Activated CD8-positive, alpha-beta T cell treated with anti-CD3 and anti-CD28 coated beads, Interleukin-2, amount 10 ng/mL, durations not matched to agents 7 days and 5 days (primary cell): ENCODE measurements around the gene PMPCB. TPM values are rescaled to one million over a fixed set of nuclear protein-coding genes. Genes with fewer than 3 reads are reported as not detected.
"Not testable (repeated sequence)": the region's sequence is repeated elsewhere in the genome, so short reads cannot be mapped to it uniquely, and the experiment has no call there.

ENCODE experiments used
- ATAC-seq: fragments of 150-1000 bp; cut with Tn5 transposase; one replicate; pipeline ENCODE4 v1.10.0; 2021; ENCODE audit warnings: moderate library complexity
- CTCF ChIA-PET: fragments of 350-600 bp; sonication (Branson Sonifier 250); formaldehyde crosslinking; loops from one replicate; lab custom pipeline; 2021; ENCODE audit warnings: antibody characterized with exemption; lab: Charles Lee
- POLR2A ChIA-PET: fragments of 350-600 bp; sonication (Branson Sonifier 250); formaldehyde crosslinking; loops from one replicate; lab custom pipeline; 2021; ENCODE audit warnings: antibody characterized with exemption; lab: Charles Lee
- DNase-seq: peaks from one replicate; pipeline ENCODE4 v3.0.0-alpha.2; 2020
- H3K27ac Mint-ChIP-seq: one replicate; pipeline ENCODE4 v1.8.0; 2021; ENCODE audit warnings: mild to moderate bottlenecking, mixed read lengths
- H3K27me3 Mint-ChIP-seq: one replicate; pipeline ENCODE4 v1.8.0; 2021; ENCODE audit warnings: low read depth, mixed read lengths
- H3K36me3 Mint-ChIP-seq: one replicate; pipeline ENCODE4 v1.8.0; 2021; ENCODE audit warnings: low read depth, mixed read lengths
- H3K4me1 Mint-ChIP-seq: one replicate; pipeline ENCODE4 v1.8.0; 2021; ENCODE audit warnings: low read depth, mixed read lengths
- H3K4me3 Mint-ChIP-seq: one replicate; pipeline ENCODE4 v1.8.0; 2021; ENCODE audit warnings: mild to moderate bottlenecking, mixed read lengths
- H3K9me3 Mint-ChIP-seq: one replicate; pipeline ENCODE4 v1.8.0; 2022; ENCODE audit warnings: mixed read lengths; ENCODE audit not compliant: insufficient read depth
- total RNA-seq, 2 experiments: library from RNA; stranded (reverse); gene quantifications; one replicate each; pipeline ENCODE4 v1.2.3, GENCODE V29; 2021

Gene PMPCB
- 10 to 100 TPM; 58.3 to 59.2 TPM for total RNA-seq

GRCh38 chr7:103296901-103297836 is at the start of gene PMPCB:
PMPCB (plus strand) TSS chr7:103297435; CDS start chr7:103297460, 25 bp downstream.
- H3K27me3 Mint-ChIP-seq, result peaks cover 13% of the 10 kb centered on the region
- peaks cover 26% of the 10 kb centered on the region for H3K4me1 Mint-ChIP-seq
- H3K27ac Mint-ChIP-seq, result peak within 1 kb of the TSS; percentile 85
- ChIA-PET CTCF (interaction anchor here (1.0 to 1.8 kb wide), 8 partner anchors 10 to 222 kb away, joined by 3 to 8 read pairs (median 4); partner anchors contain the start of genes ARMC10 and FBXL13), POLR2A (interaction anchor here (1.5 kb wide), 1 partner anchor 47 kb away, joined by 4 read pairs; the partner anchor contains the start of gene DNAJC2)
- H3K4me3 Mint-ChIP-seq, result peak within 1 kb of the TSS; percentile 79
- DNase-seq (peak; percentile 98), ATAC-seq (peak; percentile 98)
- H3K36me3 Mint-ChIP-seq, result peaks cover 20% of the 10 kb centered on the region
- H3K9me3 Mint-ChIP-seq, result no peaks in the 10 kb centered on the region

GRCh38 chr7:103253699-103254506 is 43.3 kb upstream of the PMPCB start:
- H3K4me1 Mint-ChIP-seq, CTCF ChIA-PET, POLR2A ChIA-PET: not testable (repeated sequence)

GRCh38 chr7:103264054-103264453 is 33.2 kb upstream of the PMPCB start:
- H3K4me3 Mint-ChIP-seq, H3K4me1 Mint-ChIP-seq, DNase-seq, POLR2A ChIA-PET, H3K27me3 Mint-ChIP-seq, H3K27ac Mint-ChIP-seq, H3K9me3 Mint-ChIP-seq, ATAC-seq, H3K36me3 Mint-ChIP-seq, CTCF ChIA-PET: not testable (repeated sequence)

More at GRCh38 chr7:103253699-103254506, 43.3 kb upstream of the PMPCB start:
- H3K4me3 Mint-ChIP-seq, H3K27ac Mint-ChIP-seq, DNase-seq, ATAC-seq, H3K9me3 Mint-ChIP-seq, H3K27me3 Mint-ChIP-seq, H3K36me3 Mint-ChIP-seq: not testable (repeated sequence)

- POLR2A ChIA-PET, DNase-seq, H3K4me3 Mint-ChIP-seq, H3K4me1 Mint-ChIP-seq, H3K27me3 Mint-ChIP-seq, ATAC-seq, H3K36me3 Mint-ChIP-seq, H3K27ac Mint-ChIP-seq, CTCF ChIA-PET, H3K9me3 Mint-ChIP-seq: not testable (repeated sequence)
Measured at GRCh38 chr7:103266229-103266628, 31.0 kb upstream of the PMPCB start.

DNA sequence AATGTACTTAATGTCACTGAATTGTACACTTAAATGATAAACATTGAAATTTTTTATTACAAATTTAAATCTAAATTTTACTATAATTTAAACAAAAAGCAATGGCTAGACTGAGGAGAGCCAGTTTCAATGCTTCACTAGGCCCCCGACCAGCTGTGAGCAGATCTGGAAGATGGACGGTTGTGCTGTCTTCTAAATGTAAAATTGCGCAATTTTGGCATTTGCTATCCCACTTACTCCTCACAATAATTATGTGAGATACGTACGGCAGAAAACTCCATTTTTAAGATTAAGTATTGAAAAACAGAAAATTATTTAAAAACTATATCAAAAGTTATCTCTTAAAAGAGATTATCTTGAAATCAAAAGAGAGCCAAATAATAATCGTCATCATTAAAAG is 23.9 kb upstream of the PMPCB start:
- peaks cover 25% of the 10 kb centered on the region for H3K36me3 Mint-ChIP-seq
- DNase-seq, H3K27me3 Mint-ChIP-seq, H3K9me3 Mint-ChIP-seq, H3K4me1 Mint-ChIP-seq, H3K4me3 Mint-ChIP-seq, H3K27ac Mint-ChIP-seq, ATAC-seq, POLR2A ChIA-PET, CTCF ChIA-PET: not testable (repeated sequence)

- not testable (repeated sequence) for H3K27ac Mint-ChIP-seq, H3K27me3 Mint-ChIP-seq
Measured at GRCh38 chr7:103274867-103275266, 22.4 kb upstream of the PMPCB start.

DNA sequence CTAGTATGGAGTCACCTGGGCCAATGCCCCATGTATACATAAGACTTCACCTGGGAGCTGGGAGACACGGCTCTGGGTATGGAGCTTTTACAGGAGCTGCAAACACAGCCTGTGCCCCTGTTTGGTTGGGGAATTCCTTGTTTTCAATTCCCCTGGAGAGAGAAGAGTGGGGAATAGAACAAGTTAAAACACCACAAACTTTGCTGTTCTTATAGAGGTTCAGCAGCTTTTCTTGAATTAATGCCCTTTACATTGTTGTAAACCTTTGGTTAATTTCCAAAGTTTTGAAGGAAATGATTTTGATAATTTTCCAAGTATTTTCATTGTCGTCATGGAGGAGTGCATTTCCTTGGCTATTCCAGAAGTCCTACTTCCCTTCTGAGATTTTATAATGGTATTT is 19.0 kb upstream of the PMPCB start:
- Mint-ChIP-seq H3K4me1 (peaks cover 26% of the 10 kb centered on the region), H3K36me3 (peaks cover 21% of the 10 kb centered on the region)
- CTCF ChIA-PET, H3K9me3 Mint-ChIP-seq, DNase-seq, H3K27me3 Mint-ChIP-seq, POLR2A ChIA-PET, H3K27ac Mint-ChIP-seq, H3K4me3 Mint-ChIP-seq, ATAC-seq: not testable (repeated sequence)

More at GRCh38 chr7:103274867-103275266, 22.4 kb upstream of the PMPCB start:
- CTCF ChIA-PET, H3K4me3 Mint-ChIP-seq, DNase-seq, POLR2A ChIA-PET, ATAC-seq, H3K9me3 Mint-ChIP-seq: not testable (repeated sequence)
- peaks cover 15% of the 10 kb centered on the region for H3K4me1 Mint-ChIP-seq
- peaks cover 27% of the 10 kb centered on the region for H3K36me3 Mint-ChIP-seq

DNA sequence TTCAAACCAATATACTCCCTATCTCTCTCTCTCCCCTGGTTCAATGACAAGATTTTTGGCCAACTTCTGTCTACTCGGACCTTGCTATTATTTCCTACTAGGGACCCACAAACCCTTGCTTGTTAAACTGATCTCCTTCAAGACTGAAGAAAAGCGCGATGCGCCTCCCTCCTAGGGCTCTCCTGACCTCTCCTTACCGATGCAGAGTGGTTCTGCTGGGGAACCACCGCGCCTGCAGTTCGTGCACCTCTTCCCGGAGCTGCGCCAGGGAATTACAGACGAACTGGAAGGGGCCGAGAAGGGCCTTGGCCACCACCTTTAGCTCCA is 17.6 kb upstream of the PMPCB start:
- Mint-ChIP-seq H3K27ac (peak overlapping the region; percentile 98), H3K36me3 (peaks cover 13% of the 10 kb centered on the region), H3K4me1 (peaks cover 26% of the 10 kb centered on the region), H3K4me3 (peak overlapping the region; percentile 98)
- H3K9me3 Mint-ChIP-seq, DNase-seq, H3K27me3 Mint-ChIP-seq, CTCF ChIA-PET: not testable (repeated sequence)
- ATAC-seq, result peak; percentile 36
- POLR2A ChIA-PET, result interaction anchor here (0.6 to 0.8 kb wide), 2 partner anchors 68 to 204 kb away, joined by 3 to 4 read pairs; partner anchors contain the start of genes ARMC10 and PSMC2

DNA sequence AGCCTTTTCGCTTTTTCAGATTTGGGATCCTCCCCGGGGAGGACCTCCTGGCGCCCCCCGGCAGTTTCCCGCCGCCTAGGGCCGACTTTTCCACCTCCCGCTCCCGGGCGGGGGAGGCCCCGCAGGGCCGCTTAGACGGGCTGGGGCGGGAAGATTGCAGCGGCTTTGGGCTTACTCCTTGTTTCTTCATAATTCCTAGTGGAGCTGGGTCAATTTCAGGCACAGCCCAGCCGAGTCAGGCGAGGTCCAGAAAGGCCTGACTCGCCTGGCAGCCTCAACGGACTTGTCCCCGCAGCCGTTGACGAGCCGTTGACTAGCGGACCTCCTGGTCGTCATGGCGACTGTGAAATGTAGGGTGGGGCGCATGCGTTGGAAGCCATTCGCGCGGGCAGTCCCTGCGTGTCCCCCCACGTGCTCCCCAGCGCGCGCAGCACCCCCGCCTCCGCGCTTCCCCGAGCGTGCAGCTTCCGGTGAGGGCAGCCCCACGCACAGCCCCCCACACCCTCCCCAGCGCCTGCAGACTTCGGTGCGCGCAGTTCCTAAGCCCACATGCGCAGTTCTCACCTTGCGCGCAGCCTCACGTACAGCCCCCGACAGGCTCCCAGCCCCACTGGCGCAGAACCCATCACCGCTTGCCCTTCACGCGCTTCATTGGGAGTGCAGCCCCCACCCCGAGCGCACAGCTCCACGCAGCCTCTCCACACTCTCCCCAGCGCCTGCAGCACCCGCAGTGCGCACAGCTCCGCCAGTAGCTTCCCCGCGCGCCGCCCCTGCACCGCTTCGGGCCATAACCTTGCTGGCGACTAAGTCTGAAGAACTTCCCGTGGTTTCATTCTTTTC is 17.1 kb upstream of the PMPCB start:
- Mint-ChIP-seq H3K36me3 (peaks cover 11% of the 10 kb centered on the region), H3K27ac (peak overlapping the region; percentile 98), H3K4me3 (peak overlapping the region; percentile 98), H3K4me1 (peaks cover 26% of the 10 kb centered on the region)
- H3K9me3 Mint-ChIP-seq, CTCF ChIA-PET, H3K27me3 Mint-ChIP-seq: not testable (repeated sequence)
- DNase-seq, result peak; percentile 94
- POLR2A ChIA-PET, result interaction anchor here (0.6 to 0.8 kb wide), 2 partner anchors 67 to 205 kb away, joined by 3 to 4 read pairs; partner anchors contain the start of genes ARMC10 and PSMC2
- peak; percentile 96 for ATAC-seq

GRCh38 chr7:103280803-103281155 is 16.5 kb upstream of the PMPCB start:
- CTCF ChIA-PET, ATAC-seq, POLR2A ChIA-PET, H3K9me3 Mint-ChIP-seq, H3K27me3 Mint-ChIP-seq, H3K36me3 Mint-ChIP-seq: not testable (repeated sequence)
- Mint-ChIP-seq H3K4me1 (peaks cover 26% of the 10 kb centered on the region), H3K27ac (peak overlapping the region; percentile 98), H3K4me3 (peak overlapping the region; percentile 98)
- DNase-seq, result peak; percentile 25
